MM.1S (cell line): Measurements from ENCODE around the gene VEPH1.

Experiments used
- EZH2 ChIP-seq: fragments of 300-600 bp; sonication (generic); optimal IDR thresholded peaks from 2 replicates; pipeline ENCODE3; 2017; ENCODE audit warnings: low read depth, mild to moderate bottlenecking, antibody characterized with exemption, low read length, mixed read lengths
- EZH2phosphoT487 ChIP-seq: fragments of 300-600 bp; sonication (generic); IDR thresholded peaks from 2 replicates; pipeline ENCODE4 v1.6.1; 2018; ENCODE audit warnings: antibody characterized with exemption, low read length
- TF ChIP-seq, protein P1 (sequence below): fragments of 300-600 bp; sonication (generic); IDR thresholded peaks from 2 replicates; pipeline ENCODE4 v1.5.1; 2016; ENCODE audit warnings: antibody characterized with exemption, low read length, mixed read lengths

DNA sequence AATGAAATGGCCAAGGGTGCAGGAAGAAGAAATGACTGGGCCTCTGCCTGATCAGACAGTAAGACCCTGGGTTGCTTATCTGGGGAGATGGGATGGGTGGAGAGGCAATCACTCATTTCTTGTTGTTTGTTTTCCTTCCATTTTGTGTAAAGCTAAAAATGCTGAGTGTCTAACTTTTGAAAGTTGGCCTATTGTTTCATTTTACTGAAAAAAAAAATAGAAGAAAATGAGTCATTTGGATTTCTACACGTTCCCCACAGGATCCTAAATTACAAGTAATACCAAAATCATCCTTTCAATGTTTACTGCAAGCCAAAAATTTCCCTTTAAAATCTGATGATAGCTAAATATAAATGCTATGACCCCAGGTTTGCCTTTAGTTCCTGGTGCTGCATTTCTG lies 36.0 kb downstream of the VEPH1 start:
- TF ChIP-seq, protein P1, sequence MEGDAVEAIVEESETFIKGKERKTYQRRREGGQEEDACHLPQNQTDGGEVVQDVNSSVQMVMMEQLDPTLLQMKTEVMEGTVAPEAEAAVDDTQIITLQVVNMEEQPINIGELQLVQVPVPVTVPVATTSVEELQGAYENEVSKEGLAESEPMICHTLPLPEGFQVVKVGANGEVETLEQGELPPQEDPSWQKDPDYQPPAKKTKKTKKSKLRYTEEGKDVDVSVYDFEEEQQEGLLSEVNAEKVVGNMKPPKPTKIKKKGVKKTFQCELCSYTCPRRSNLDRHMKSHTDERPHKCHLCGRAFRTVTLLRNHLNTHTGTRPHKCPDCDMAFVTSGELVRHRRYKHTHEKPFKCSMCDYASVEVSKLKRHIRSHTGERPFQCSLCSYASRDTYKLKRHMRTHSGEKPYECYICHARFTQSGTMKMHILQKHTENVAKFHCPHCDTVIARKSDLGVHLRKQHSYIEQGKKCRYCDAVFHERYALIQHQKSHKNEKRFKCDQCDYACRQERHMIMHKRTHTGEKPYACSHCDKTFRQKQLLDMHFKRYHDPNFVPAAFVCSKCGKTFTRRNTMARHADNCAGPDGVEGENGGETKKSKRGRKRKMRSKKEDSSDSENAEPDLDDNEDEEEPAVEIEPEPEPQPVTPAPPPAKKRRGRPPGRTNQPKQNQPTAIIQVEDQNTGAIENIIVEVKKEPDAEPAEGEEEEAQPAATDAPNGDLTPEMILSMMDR: no peak
- TF ChIP-seq EZH2phosphoT487 (no peak), EZH2 (no peak)
